Epithelial cell of proximal tubule (primary cell): ENCODE results near the gene DOCK1. TPM values are rescaled to one million over a fixed set of nuclear protein-coding genes. Genes with fewer than 3 reads are reported as not detected.

Experiments
- DNase-seq: peaks from one replicate; pipeline ENCODE4 v3.0.0-alpha.2; 2011; ENCODE audit warnings: low read depth
- H3K4me3 ChIP-seq: 2 replicates; pipeline ENCODE4 v1.5.1; 2011; ENCODE audit warnings: low read depth, mild to moderate bottlenecking, low read length
- CTCF ChIP-seq: conservative IDR thresholded peaks from 2 replicates; pipeline ENCODE4 v1.5.1; 2012; ENCODE audit warnings: low read depth, mild to moderate bottlenecking, low read length
- total RNA-seq: library from RNA; depleted of rRNA; stranded (reverse); fragments of >200 nt; gene quantifications from 2 replicates; pipeline ENCODE4 v1.2.3, GENCODE V29; 2015

DOCK1 gene
- total RNA-seq, 1 donor from 2014 or later, result 31.9 TPM

- no peak for TF ChIP-seq CTCF
- no peak for DNase-seq
These were observed 349.0 kb downstream of the DOCK1 start for GRCh38 chr10:127254276-127254675.

GRCh38 chr10:127257395-127257794 lies 352.2 kb downstream of the DOCK1 start:
- no peak for DNase-seq
- no peak overlapping the region for H3K4me3 ChIP-seq
- TF ChIP-seq CTCF, result no peak

More at GRCh38 chr10:127254276-127254675, 349.0 kb downstream of the DOCK1 start:
- H3K4me3 ChIP-seq, result no peak overlapping the region

- H3K4me3 ChIP-seq, result no peak overlapping the region
- no peak for DNase-seq
- TF ChIP-seq CTCF, result no peak
These were observed 354.1 kb downstream of the DOCK1 start for GRCh38 chr10:127259347-127259746.

GRCh38 chr10:127262606-127263005 lies 357.4 kb downstream of the DOCK1 start:
- no peak for DNase-seq
- H3K4me3 ChIP-seq, result no peak overlapping the region
- no peak for TF ChIP-seq CTCF

- no peak overlapping the region for H3K4me3 ChIP-seq
- TF ChIP-seq CTCF, result no peak
- no peak for DNase-seq
These were observed 360.1 kb downstream of the DOCK1 start for GRCh38 chr10:127265288-127265687.

- H3K4me3 ChIP-seq, result no peak overlapping the region
- DNase-seq, result no peak
- no peak for TF ChIP-seq CTCF
These were observed 361.2 kb downstream of the DOCK1 start for GRCh38 chr10:127266431-127266830.

GRCh38 chr10:127267442-127267841 lies 362.2 kb downstream of the DOCK1 start:
- no peak for DNase-seq
- TF ChIP-seq CTCF, result no peak
- no peak overlapping the region for H3K4me3 ChIP-seq
